Measurements from ENCODE around the gene PPP1R12C. TPM values are rescaled to one million over a fixed set of nuclear protein-coding genes. Genes with fewer than 3 reads are reported as not detected.

The PPP1R12C gene
- total RNA-seq, 1 donor = 55.0 TPM

GRCh38 chr19:55149078-55150003, 31.9 kb upstream of the PPP1R12C start, which contains the start of gene TNNT1:
Gene TNNT1, minus strand, starts transcription at chr19:55149206. Its CDS starts 2,049 bp downstream, at chr19:55147157.
- no peak within 1 kb of the TSS for H3K4me2 ChIP-seq (ENCODE audit: insufficient read depth, low read length)
- H3K27me3 ChIP-seq (ENCODE audit: insufficient read depth, low read length) = peaks cover 37% of the 10 kb centered on the region
- no peaks in the 10 kb centered on the region for H3K4me1 ChIP-seq (ENCODE audit: insufficient read depth, low read length)
- no peak for TF ChIP-seq CTCF (IDR thresholded peaks at IDR 0.05; ENCODE audit: extremely low read depth, low read depth, low read length)
- DNase-seq (ENCODE audit: insufficient read length, low spot score, missing footprints) = peak; percentile 77
- no peak within 1 kb of the TSS for H3K4me3 ChIP-seq (ENCODE audit: insufficient read depth, low read length)
- H3K9me3 ChIP-seq (ENCODE audit: low read depth, low read length) = no peaks in the 10 kb centered on the region
- no peaks in the 10 kb centered on the region for H4K20me1 ChIP-seq (ENCODE audit: insufficient read depth, low read length)
- H3K27ac ChIP-seq (ENCODE audit: low read depth, low read length) = no peak within 1 kb of the TSS
- H3K79me2 ChIP-seq (ENCODE audit: insufficient read depth, low read length) = no peaks in the 10 kb centered on the region
- H2AFZ ChIP-seq (ENCODE audit: low read length) = no peak within 1 kb of the TSS
- H3K36me3 ChIP-seq (ENCODE audit: insufficient read depth, low read length) = no peaks in the 10 kb centered on the region

DNA sequence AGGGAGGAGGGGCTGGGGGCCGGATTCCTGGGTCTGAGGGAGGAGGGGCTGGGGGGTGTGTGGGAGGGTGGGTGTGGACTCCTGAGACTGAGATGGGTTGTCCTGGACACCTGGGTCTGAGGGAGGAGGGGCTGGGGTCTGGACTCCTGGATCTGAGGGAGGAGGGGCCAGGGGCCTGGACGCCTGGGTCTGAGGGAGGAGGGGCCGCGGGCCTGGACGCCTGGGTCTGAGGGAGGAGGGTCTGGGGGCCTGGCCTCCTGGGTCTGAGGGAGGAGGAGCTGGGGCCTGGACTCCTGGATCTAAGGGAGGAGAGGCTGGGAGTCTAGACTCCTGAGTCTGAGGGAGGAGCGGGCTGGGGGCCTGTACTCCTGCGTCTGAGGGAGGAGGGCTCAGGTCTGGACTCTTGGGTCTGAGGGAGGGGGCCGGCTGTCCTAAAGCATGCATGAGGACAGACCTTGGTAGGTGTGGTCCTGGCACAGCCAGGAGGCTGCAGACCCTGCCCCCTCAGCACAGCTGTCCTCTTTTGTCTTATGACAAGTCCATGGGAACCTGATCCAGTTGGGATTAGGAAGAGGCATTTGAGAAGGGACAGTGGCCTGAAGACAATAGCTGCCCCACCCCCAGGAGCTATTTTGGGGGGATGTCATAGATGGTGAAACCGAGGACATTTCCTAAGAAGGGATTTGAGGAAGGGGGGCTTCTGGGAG, 30.3 kb upstream of the PPP1R12C start:
- Histone ChIP-seq H3K27me3 (ENCODE audit: insufficient read depth, low read length) (peaks cover 49% of the 10 kb centered on the region), H3K36me3 (ENCODE audit: insufficient read depth, low read length) (no peaks in the 10 kb centered on the region), H3K4me2 (ENCODE audit: insufficient read depth, low read length) (no peak overlapping the region), H3K27ac (ENCODE audit: low read depth, low read length) (no peak overlapping the region), H3K79me2 (ENCODE audit: insufficient read depth, low read length) (no peaks in the 10 kb centered on the region), H3K9me3 (ENCODE audit: low read depth, low read length) (no peaks in the 10 kb centered on the region), H3K4me1 (ENCODE audit: insufficient read depth, low read length) (no peaks in the 10 kb centered on the region), H3K4me3 (ENCODE audit: insufficient read depth, low read length) (no peak overlapping the region), H4K20me1 (ENCODE audit: insufficient read depth, low read length) (no peaks in the 10 kb centered on the region), H2AFZ (ENCODE audit: low read length) (no peak overlapping the region)
- peak; percentile 69 for DNase-seq (ENCODE audit: insufficient read length, low spot score, missing footprints)
- no peak for TF ChIP-seq CTCF (IDR thresholded peaks at IDR 0.05; ENCODE audit: extremely low read depth, low read depth, low read length)

DNA sequence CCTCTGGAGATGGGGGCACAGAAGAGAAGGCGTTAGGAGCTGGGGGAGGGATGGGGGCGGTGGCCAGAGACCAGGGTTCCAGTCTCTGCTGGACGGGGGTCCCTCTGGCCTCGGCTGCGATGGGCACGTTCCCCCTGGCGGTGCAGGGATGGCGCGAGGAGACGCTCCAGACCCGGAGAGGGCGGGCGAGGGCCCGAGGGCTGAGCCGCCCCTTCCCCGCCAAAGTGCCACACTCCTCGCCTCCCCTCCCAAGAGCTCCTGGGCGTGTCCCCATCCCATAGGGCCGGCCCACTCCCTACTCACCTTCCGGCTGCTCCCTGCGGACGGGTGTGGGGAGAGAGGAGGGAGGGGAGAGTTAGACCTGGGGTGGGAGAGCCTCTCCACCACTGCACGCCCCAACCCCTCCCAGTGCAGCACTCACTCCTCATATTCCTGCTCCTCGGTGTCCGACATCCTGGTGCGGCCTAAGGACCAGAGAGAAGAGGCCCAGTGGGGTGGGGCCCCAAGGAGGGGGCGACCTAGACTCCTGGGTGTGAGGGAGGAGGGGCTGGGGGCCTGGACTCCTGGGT, 29.4 kb upstream of the PPP1R12C start:
- H3K9me3 ChIP-seq (ENCODE audit: low read depth, low read length) = no peaks in the 10 kb centered on the region
- no peak for TF ChIP-seq CTCF (IDR thresholded peaks at IDR 0.05; ENCODE audit: extremely low read depth, low read depth, low read length)
- peak; percentile 64 for DNase-seq (ENCODE audit: insufficient read length, low spot score, missing footprints)
- no peaks in the 10 kb centered on the region for H3K4me1 ChIP-seq (ENCODE audit: insufficient read depth, low read length)
- H3K27me3 ChIP-seq (ENCODE audit: insufficient read depth, low read length) = peaks cover 50% of the 10 kb centered on the region
- H3K79me2 ChIP-seq (ENCODE audit: insufficient read depth, low read length) = no peaks in the 10 kb centered on the region
- H3K4me2 ChIP-seq (ENCODE audit: insufficient read depth, low read length) = no peak overlapping the region
- no peaks in the 10 kb centered on the region for H3K36me3 ChIP-seq (ENCODE audit: insufficient read depth, low read length)
- H3K4me3 ChIP-seq (ENCODE audit: insufficient read depth, low read length) = no peak overlapping the region
- no peaks in the 10 kb centered on the region for H4K20me1 ChIP-seq (ENCODE audit: insufficient read depth, low read length)
- no peak overlapping the region for H3K27ac ChIP-seq (ENCODE audit: low read depth, low read length)
- H2AFZ ChIP-seq (ENCODE audit: low read length) = no peak overlapping the region

Measured in osteoblast (primary cell).